ENCODE results near the gene PPL.

- TF ChIP-seq, protein P1, sequence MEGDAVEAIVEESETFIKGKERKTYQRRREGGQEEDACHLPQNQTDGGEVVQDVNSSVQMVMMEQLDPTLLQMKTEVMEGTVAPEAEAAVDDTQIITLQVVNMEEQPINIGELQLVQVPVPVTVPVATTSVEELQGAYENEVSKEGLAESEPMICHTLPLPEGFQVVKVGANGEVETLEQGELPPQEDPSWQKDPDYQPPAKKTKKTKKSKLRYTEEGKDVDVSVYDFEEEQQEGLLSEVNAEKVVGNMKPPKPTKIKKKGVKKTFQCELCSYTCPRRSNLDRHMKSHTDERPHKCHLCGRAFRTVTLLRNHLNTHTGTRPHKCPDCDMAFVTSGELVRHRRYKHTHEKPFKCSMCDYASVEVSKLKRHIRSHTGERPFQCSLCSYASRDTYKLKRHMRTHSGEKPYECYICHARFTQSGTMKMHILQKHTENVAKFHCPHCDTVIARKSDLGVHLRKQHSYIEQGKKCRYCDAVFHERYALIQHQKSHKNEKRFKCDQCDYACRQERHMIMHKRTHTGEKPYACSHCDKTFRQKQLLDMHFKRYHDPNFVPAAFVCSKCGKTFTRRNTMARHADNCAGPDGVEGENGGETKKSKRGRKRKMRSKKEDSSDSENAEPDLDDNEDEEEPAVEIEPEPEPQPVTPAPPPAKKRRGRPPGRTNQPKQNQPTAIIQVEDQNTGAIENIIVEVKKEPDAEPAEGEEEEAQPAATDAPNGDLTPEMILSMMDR (IDR thresholded peaks at IDR 0.05), result no peak
- TF ChIP-seq POLR2A (IDR thresholded peaks at IDR 0.05), result no peak
Observed at GRCh38 chr16:4890686-4891085, 46.3 kb downstream of the PPL start.

Data from right lobe of liver (tissue), 4 donors.